Left lung (tissue), 10 donors: ENCODE data around the gene EFNA5. TPM values are rescaled to one million over a fixed set of nuclear protein-coding genes. Genes with fewer than 3 reads are reported as not detected.

ENCODE experiments used
- ATAC-seq: fragments of 200-7000 bp; cut with Tn5 transposase; one replicate; pipeline ENCODE4 v1.9.1; 2020; ENCODE audit warnings: moderate library complexity
- DNase-seq, 4 donors: peaks; one replicate each; pipeline ENCODE4 v3.0.0-alpha.2; 2013 to 2020
- H3K27ac ChIP-seq, 2 donors: fragments of 200-600 bp; sonication (generic) in 1 of 2; one replicate each; pipeline versions ENCODE4 v1.5.0 to v1.8.0; 2020 to 2021
- H3K27me3 ChIP-seq, 2 donors: fragments of 200-600 bp; sonication (generic) in 1 of 2; one replicate each; pipeline versions ENCODE4 v1.5.0 to v1.8.0; 2020 to 2021
- H3K36me3 ChIP-seq, 2 donors: fragments of 200-600 bp; sonication (generic) in 1 of 2; one replicate each; pipeline versions ENCODE4 v1.5.0 to v1.8.0; 2020 to 2021
- H3K4me1 ChIP-seq, 2 donors: fragments of 200-600 bp; one replicate each; pipeline ENCODE4 v1.8.0; 2021
- H3K4me3 ChIP-seq, 2 donors: fragments of 200-600 bp; sonication (generic) in 1 of 2; one replicate each; pipeline versions ENCODE4 v1.5.0 to v1.8.0; 2020 to 2021; ENCODE audit warnings: mild to moderate bottlenecking in 1 of 2
- H3K9me3 ChIP-seq, 2 donors: fragments of 200-600 bp; sonication (generic) in 1 of 2; one replicate each; pipeline versions ENCODE4 v1.5.0 to v1.8.0; 2020 to 2021
- CTCF ChIP-seq, 2 donors: fragments of 200-600 bp; sonication (generic) in 1 of 2; IDR thresholded peaks; one replicate each; pipeline versions ENCODE4 v1.5.0 to v1.8.0; 2021; ENCODE audit warnings: antibody characterized with exemption in 2 of 2
- intact Hi-C, 2 donors: fragments of 100-400 bp; cut with DNase I; formaldehyde crosslinking; loops; one replicate each; pipeline versions ENCODE4 v1.11.2 to v1.14.2; 2022
- polyA plus RNA-seq, 6 donors: library from polyadenylated mRNA; unstranded; fragments of 120-200 nt; gene quantifications; one replicate each; pipeline ENCODE4 v1.2.1, GENCODE V29; 2013; ENCODE audit not compliant: insufficient read length in 6 of 6
- total RNA-seq, 2 donors: library from RNA; stranded (reverse); fragmentation: NEBNext Ultra II Directional; extraction: Animal tissue kit (Norgen Biotek cat#: 25700); gene quantifications; one replicate each; pipeline ENCODE4 v1.2.1, GENCODE V29; 2021
- donor health status: DM: no; HTN: yes; CAD: no.
- donor health status: DM: no; HTN: no; CAD: no.

Gene EFNA5
- total and polyA plus RNA-seq, 8 donors: 8.8 to 28.3 (median 22.8) TPM

GRCh38 chr5:107442452-107442851, 228.3 kb downstream of the EFNA5 start:
- ATAC-seq (no peak), DNase-seq (no peak)
- H3K27ac ChIP-seq: no peak overlapping the region
- intact Hi-C loops: no loop called here
- H3K9me3 ChIP-seq: peaks cover 0 to 10% of the 10 kb centered on the region in 2 donors
- H3K36me3 ChIP-seq: no peaks in the 10 kb centered on the region
- no peak overlapping the region for H3K4me3 ChIP-seq
- no peak for TF ChIP-seq CTCF (IDR thresholded peaks at IDR 0.05)
- no peaks in the 10 kb centered on the region for H3K27me3 ChIP-seq
- H3K4me1 ChIP-seq: no peaks in the 10 kb centered on the region

- Histone ChIP-seq H3K4me1 (no peaks in the 10 kb centered on the region), H3K27me3 (no peaks in the 10 kb centered on the region), H3K36me3 (no peaks in the 10 kb centered on the region), H3K27ac (no peak overlapping the region), H3K9me3 (peaks cover 0 to 10% of the 10 kb centered on the region in 2 donors), H3K4me3 (no peak overlapping the region)
- intact Hi-C loops: no loop called here
- DNase-seq (no peak), ATAC-seq (no peak)
- TF ChIP-seq CTCF (IDR thresholded peaks at IDR 0.05): no peak
These were observed 230.9 kb downstream of the EFNA5 start for GRCh38 chr5:107439832-107440231.

DNA sequence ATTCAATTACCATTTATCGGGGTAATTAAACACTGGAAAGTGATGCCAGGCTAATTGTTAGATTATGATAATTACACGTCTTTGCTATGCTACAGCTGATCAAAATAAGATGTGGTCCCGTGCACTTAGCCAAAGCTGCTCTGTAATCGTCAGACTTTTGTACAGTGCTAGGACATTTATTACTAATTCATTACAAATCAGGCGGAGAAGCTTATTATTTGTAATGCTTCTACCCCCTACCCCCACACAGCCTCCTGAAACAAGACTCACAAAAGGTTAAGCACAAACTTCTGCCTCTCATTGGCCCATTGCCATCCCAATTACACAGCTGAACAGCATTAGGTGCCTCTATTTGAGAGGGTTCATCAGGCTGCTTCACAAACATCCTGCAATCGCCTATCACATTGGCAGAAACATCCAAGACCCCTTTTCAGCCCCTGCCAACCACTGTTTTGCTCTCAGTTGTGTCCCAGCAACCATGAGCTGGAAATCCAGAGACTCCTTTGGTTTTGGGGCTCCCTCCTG, 232.7 kb downstream of the EFNA5 start:
- no peak for DNase-seq
- ATAC-seq: no peak
- Histone ChIP-seq H3K27ac (no peak overlapping the region), H3K9me3 (peaks cover 0 to 10% of the 10 kb centered on the region in 2 donors), H3K27me3 (no peaks in the 10 kb centered on the region), H3K4me3 (no peak overlapping the region), H3K4me1 (no peaks in the 10 kb centered on the region), H3K36me3 (no peaks in the 10 kb centered on the region)
- intact Hi-C loops: no loop called here
- no peak for TF ChIP-seq CTCF (IDR thresholded peaks at IDR 0.05)

- ATAC-seq (no peak), DNase-seq (no peak)
- H3K9me3 ChIP-seq: peaks cover 0 to 10% of the 10 kb centered on the region in 2 donors
- TF ChIP-seq CTCF (IDR thresholded peaks at IDR 0.05): no peak
- H3K27ac ChIP-seq: no peak overlapping the region
- no peak overlapping the region for H3K4me3 ChIP-seq
- H3K4me1 ChIP-seq: no peaks in the 10 kb centered on the region
- intact Hi-C loops: no loop called here
- H3K27me3 ChIP-seq: no peaks in the 10 kb centered on the region
- H3K36me3 ChIP-seq: no peaks in the 10 kb centered on the region
These were observed 233.6 kb downstream of the EFNA5 start for GRCh38 chr5:107437154-107437553.

DNA sequence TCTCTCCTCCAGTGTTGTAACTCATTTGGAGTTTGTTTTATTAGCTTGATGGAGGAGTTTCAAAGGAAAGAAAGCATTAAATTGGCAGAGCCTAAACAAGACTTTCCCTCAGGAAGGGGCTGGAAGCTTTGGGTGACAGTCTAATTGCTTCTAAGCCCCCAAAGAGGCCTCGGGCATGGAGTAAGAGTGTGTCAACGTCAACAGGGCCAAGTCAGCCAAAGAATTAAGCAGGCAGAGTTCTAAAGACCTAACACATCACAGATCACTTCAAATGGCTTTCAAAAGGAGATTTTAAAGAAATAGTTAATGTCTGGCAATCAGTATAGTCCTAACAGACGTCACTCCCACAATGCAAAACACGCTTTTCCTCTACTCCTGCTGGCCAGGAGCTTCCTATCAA, 234.5 kb downstream of the EFNA5 start:
- Histone ChIP-seq H3K27ac (no peak overlapping the region), H3K9me3 (peaks cover 0 to 10% of the 10 kb centered on the region in 2 donors), H3K36me3 (no peaks in the 10 kb centered on the region), H3K4me1 (no peaks in the 10 kb centered on the region), H3K4me3 (no peak overlapping the region), H3K27me3 (no peaks in the 10 kb centered on the region)
- ATAC-seq (no peak), DNase-seq (no peak)
- no peak for TF ChIP-seq CTCF (IDR thresholded peaks at IDR 0.05)
- intact Hi-C loops: no loop called here
